ENCODE data around the gene AEN. TPM values are rescaled to one million over a fixed set of nuclear protein-coding genes. Genes with fewer than 3 reads are reported as not detected.
A peak's percentile ranks its signal among the peaks of the same experiment; 100 is the strongest.

AEN gene
- total and polyA plus RNA-seq, 2 of the 8 experiments (the other 6 are each of a cell fraction or from before 2014, with no cell fraction given), result 112 to 122 TPM

- TF ChIP-seq KDM5A (IDR thresholded peaks at IDR 0.05; ENCODE audit: low read length), result no peak
- peak; percentile 8 for TF ChIP-seq RNF2 (IDR thresholded peaks at IDR 0.05; ENCODE audit: borderline replicate concordance, low read depth, low read length, missing control alignments, poor library complexity, severe bottlenecking)
- TF ChIP-seq ZNF274 (IDR thresholded peaks at IDR 0.05; ENCODE audit: borderline replicate concordance, extremely low read depth, low read length), result no peak
- peak; percentile 98 for TF ChIP-seq MAX (IDR thresholded peaks at IDR 0.05)
- peak; percentile 82 for TF ChIP-seq ASH2L (IDR thresholded peaks at IDR 0.05; ENCODE audit: low read length)
- TF ChIP-seq BRCA1 (IDR thresholded peaks at IDR 0.05; ENCODE audit: low read depth, low read length), result no peak
- TF ChIP-seq SP1 (IDR thresholded peaks at IDR 0.05; ENCODE audit: low read depth, low read length), result peak; percentile 65; the same call in 1 of the 2 replicates
- no peak for TF ChIP-seq CHD7 (IDR thresholded peaks at IDR 0.05; ENCODE audit: insufficient replicate concordance, low read length)
- 0 out of 2 replicates have a peak, but pooled peaks have one; percentile 56 for TF ChIP-seq FOSL1 (IDR thresholded peaks at IDR 0.05; ENCODE audit: insufficient read depth, low read depth, low read length)
- TF ChIP-seq TEAD4 (IDR thresholded peaks at IDR 0.05; ENCODE audit: low read depth, low read length), result no peak
Measured at GRCh38 chr15:88638626-88639372, 17.7 kb downstream of the AEN start, which contains the start of gene ISG20 (continued).
